Fibroblast of pulmonary artery (primary cell): Measurements from ENCODE around the gene TBL1X.

Source experiments
- DNase-seq: peaks from one replicate; pipeline ENCODE4 v3.0.0-alpha.2; 2010; ENCODE audit warnings: low read depth
- H3K4me3 ChIP-seq: replicated peaks from 2 replicates; pipeline ENCODE4 v1.5.1; 2011; ENCODE audit warnings: low read depth, mild to moderate bottlenecking, control low read depth, low read length, moderate library complexity
- TF ChIP-seq, protein P1 (sequence below): IDR thresholded peaks from 2 replicates; pipeline ENCODE4 v1.5.1; 2011; ENCODE audit warnings: mild to moderate bottlenecking, control low read depth, low read length, inconsistent platforms; ENCODE audit errors: missing control alignments

The TBL1X gene

DNA sequence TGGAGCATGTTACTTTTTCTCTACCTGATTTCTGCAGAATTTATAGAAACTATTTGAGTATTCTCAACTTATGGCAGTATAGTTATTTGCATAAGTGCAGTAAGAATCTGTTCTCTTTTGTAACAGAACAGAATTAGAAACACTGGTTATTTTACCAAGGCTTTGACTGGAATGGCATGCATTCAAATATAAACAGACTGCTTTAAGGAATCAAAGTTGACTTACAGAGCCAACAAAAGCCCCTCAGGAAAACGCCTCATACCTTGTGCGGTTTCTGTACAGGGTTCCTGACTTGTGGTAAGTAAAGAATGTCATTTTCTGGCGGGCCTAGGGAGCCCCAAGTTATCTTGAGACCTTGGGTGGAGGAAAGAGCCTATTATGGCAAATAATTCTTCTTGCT, 203.7 kb downstream of the TBL1X start:
- TF ChIP-seq, protein P1, sequence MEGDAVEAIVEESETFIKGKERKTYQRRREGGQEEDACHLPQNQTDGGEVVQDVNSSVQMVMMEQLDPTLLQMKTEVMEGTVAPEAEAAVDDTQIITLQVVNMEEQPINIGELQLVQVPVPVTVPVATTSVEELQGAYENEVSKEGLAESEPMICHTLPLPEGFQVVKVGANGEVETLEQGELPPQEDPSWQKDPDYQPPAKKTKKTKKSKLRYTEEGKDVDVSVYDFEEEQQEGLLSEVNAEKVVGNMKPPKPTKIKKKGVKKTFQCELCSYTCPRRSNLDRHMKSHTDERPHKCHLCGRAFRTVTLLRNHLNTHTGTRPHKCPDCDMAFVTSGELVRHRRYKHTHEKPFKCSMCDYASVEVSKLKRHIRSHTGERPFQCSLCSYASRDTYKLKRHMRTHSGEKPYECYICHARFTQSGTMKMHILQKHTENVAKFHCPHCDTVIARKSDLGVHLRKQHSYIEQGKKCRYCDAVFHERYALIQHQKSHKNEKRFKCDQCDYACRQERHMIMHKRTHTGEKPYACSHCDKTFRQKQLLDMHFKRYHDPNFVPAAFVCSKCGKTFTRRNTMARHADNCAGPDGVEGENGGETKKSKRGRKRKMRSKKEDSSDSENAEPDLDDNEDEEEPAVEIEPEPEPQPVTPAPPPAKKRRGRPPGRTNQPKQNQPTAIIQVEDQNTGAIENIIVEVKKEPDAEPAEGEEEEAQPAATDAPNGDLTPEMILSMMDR, result no peak
- peak; percentile 50 for DNase-seq

DNA sequence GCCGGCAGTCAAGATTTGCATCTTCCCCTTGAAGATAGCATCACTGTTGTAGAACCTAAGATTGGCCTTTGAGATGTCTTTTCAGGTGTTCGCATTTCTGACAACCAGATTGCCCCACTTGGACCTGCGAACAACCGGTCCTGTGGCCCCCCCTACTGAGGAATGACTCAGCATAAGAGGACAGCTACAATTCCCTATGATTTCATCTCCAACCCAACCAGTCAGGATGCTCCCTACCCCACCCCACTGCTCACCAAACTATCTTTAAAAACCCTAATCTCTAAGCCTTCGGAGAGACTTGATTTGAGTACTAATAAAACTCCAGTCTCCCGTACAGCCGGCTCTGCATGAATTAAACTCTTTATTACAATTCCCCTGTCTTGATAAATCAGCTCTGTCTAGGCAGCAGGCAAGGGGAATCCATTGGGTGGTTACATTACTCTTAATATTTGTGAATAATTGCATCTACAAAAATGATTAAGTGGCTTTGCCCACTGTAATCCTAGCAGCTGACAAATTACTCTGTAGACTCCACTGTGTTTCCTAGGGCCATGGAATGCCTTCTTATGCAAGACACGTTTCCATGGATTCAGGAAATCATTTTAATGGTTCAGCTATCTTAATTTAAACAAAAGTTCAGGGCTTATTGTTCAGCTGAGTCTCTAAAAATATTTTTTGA, 205.4 kb downstream of the TBL1X start:
- H3K4me3 ChIP-seq, result no peak overlapping the region
- TF ChIP-seq, protein P1, result no peak
- peak; percentile 70 for DNase-seq

More for the DNA sequence above, 203.7 kb downstream of the TBL1X start:
- H3K4me3 ChIP-seq, result no peak overlapping the region

DNA sequence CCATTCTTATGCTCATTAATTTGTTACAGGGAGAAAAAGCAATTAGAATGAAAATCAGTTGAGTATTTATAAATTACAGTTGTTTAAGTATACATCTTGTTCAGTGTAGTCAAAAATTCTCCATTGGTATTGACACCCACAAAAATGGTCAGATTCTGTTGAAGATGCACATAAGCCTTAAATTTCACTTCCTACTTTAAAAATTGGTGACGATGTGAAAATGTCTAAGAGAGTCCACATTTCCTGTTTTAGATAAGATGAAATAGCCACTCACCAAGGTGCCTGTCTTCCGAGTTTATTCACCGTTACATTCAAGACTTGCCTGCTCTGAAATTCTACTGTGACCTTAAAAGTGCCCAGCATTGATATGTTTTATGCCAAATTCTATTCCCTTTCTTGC, 207.1 kb downstream of the TBL1X start:
- TF ChIP-seq, protein P1, result no peak
- no peak for DNase-seq
- H3K4me3 ChIP-seq, result no peak overlapping the region

DNA sequence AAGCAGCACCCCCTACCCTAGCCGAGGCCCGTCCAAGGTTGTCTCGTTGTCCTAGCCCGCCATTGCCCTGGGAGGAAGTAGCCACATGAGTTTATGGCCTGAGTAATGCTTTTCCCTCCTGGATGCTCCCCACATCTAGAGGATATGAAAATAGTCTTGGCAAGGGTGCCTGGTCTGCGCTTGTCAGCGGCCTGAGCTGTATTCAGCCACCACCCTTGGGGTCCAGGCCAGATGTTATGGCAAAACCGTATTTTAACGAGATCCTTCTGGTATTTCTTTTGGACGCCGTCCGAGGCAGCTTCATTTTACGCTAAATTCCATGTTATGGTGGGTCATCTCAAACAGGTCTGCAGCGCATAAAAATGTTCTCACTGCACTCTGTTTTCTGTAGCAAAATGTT, 211.4 kb downstream of the TBL1X start:
- no peak overlapping the region for H3K4me3 ChIP-seq
- DNase-seq, result peak; percentile 14
- TF ChIP-seq, protein P1, result no peak

DNA sequence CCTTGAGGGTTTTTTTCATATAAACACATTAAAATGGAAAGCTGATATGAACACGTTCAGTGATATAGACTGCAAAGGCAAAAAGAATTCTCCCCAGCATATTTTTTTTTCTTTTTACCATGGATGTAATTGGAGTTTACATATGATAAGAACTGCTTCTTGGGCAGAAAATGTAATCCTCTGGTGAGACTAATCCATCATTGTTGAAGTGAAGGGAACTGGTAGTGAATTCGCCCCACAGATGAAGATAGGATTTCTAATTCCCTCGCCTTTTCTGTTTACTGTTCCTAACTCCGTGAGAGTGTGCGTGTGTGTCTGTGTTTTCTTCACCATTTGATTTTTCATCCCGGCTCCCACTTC, 211.9 kb downstream of the TBL1X start:
- no peak overlapping the region for H3K4me3 ChIP-seq
- DNase-seq, result no peak
- TF ChIP-seq, protein P1, result no peak

DNA sequence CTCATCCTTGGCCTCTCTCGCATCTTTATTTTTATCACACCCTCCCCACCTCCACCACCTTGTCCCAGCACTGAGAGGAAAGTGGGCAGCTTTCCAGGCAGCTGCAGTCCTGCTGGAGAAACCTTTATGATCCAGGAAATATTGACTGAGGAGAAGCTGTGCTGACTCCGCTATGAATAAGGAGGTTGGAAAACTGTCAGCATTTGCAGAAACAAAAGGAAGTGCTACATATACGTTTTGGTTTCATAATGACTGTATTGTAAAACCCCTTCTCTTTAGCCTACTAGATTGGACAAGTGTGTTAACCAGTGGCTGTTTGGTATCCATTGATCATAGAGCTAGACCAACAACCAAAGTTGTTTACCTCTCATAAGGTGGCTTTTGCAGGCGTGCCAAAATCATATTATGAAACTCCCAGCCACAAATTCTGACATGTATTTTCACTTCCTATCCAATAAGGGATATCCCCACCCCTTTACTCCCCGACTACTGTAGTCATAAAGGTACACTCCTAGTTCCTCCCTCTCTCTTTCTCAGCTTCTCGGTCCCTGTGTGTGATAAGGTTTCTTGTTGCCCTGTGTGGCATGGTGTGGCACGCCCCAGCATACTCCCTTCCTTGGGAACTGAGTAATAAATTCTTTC, 212.4 kb downstream of the TBL1X start:
- H3K4me3 ChIP-seq, result no peak overlapping the region
- peak; percentile 61 for DNase-seq
- TF ChIP-seq, protein P1, result no peak
